Right lobe of liver (tissue), 4 donors: ENCODE data around the gene RUVBL2.

Source experiments
- POLR2A ChIP-seq: fragments of 450-650 bp; IDR thresholded peaks from one replicate; pipeline ENCODE4 v1.6.1; 2017; ENCODE audit warnings: antibody characterized with exemption, mild to moderate bottlenecking
- TF ChIP-seq, protein P1 (sequence below), 4 donors: fragments of 200-600 bp in 3 of 4; fragments of 450-650 bp in 1 of 4; IDR thresholded peaks; one replicate each; pipeline versions ENCODE4 v1.5.1 to v1.8.0; 2016 to 2022; ENCODE audit warnings: antibody characterized with exemption in 4 of 4, mild to moderate bottlenecking in 2 of 4
- donor health status: DM: no; HTN: no; CAD: no.
- donor health status: DM: no; HTN: no; CAD: no.
- donor health status: DM: no; HTN: yes; CAD: no.

- TF ChIP-seq, protein P1, sequence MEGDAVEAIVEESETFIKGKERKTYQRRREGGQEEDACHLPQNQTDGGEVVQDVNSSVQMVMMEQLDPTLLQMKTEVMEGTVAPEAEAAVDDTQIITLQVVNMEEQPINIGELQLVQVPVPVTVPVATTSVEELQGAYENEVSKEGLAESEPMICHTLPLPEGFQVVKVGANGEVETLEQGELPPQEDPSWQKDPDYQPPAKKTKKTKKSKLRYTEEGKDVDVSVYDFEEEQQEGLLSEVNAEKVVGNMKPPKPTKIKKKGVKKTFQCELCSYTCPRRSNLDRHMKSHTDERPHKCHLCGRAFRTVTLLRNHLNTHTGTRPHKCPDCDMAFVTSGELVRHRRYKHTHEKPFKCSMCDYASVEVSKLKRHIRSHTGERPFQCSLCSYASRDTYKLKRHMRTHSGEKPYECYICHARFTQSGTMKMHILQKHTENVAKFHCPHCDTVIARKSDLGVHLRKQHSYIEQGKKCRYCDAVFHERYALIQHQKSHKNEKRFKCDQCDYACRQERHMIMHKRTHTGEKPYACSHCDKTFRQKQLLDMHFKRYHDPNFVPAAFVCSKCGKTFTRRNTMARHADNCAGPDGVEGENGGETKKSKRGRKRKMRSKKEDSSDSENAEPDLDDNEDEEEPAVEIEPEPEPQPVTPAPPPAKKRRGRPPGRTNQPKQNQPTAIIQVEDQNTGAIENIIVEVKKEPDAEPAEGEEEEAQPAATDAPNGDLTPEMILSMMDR (IDR thresholded peaks at IDR 0.05), result no peak
- TF ChIP-seq POLR2A, result no peak
Observed at GRCh38 chr19:48947258-48947542, 46.5 kb upstream of the RUVBL2 start.
